Thoracic aorta endothelial cell (primary cell): ENCODE measurements around the gene HBP1. TPM values are rescaled to one million over a fixed set of nuclear protein-coding genes. Genes with fewer than 3 reads are reported as not detected.

Experiments
- total RNA-seq: library from RNA; depleted of rRNA; stranded (reverse); fragments of >200 nt; gene quantifications from 2 replicates; pipeline ENCODE4 v1.2.3, GENCODE V29; 2012

The HBP1 gene, protein sequence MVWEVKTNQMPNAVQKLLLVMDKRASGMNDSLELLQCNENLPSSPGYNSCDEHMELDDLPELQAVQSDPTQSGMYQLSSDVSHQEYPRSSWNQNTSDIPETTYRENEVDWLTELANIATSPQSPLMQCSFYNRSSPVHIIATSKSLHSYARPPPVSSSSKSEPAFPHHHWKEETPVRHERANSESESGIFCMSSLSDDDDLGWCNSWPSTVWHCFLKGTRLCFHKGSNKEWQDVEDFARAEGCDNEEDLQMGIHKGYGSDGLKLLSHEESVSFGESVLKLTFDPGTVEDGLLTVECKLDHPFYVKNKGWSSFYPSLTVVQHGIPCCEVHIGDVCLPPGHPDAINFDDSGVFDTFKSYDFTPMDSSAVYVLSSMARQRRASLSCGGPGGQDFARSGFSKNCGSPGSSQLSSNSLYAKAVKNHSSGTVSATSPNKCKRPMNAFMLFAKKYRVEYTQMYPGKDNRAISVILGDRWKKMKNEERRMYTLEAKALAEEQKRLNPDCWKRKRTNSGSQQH
- 98.7 and 102 TPM in 2 replicates for total RNA-seq

GRCh38 chr7:107168233-107169119, at the start of gene HBP1:
HBP1 (plus strand) TSS chr7:107169003; CDS start chr7:107179894, 10,891 bp downstream.

Other genes starting within 250 kb of the HBP1 start
- gene PRKAR2B, start 124.3 kb upstream of the HBP1 start, total RNA-seq, result 122 and 148 TPM in 2 replicates